ENCODE measurements around the gene CNTF. TPM values are rescaled to one million over a fixed set of nuclear protein-coding genes. Genes with fewer than 3 reads are reported as not detected.

CNTF gene
- total and polyA plus RNA-seq, 2 experiments from 2014 or later, result 0.24 to 1.8 TPM

- no peak for DNase-seq (ENCODE audit: low spot score)
- H2AFZ ChIP-seq, result no peak overlapping the region
- H3K27me3 Mint-ChIP-seq (ENCODE audit: insufficient read depth, low read depth, poor library complexity), result no peaks in the 10 kb centered on the region
- no peak overlapping the region for H3K27ac Mint-ChIP-seq
- peaks cover 11% of the 10 kb centered on the region; the same call in 1 of the 2 replicates for H4K20me1 ChIP-seq (replicated peaks; ENCODE audit: insufficient read depth)
- no peak for ATAC-seq
- no peaks in the 10 kb centered on the region for H3K9me3 Mint-ChIP-seq
- H3K4me2 ChIP-seq, result no peak overlapping the region
- no peaks in the 10 kb centered on the region for H3F3A ChIP-seq (replicated peaks; ENCODE audit: low read depth)
- H3K36me3 ChIP-seq (ENCODE audit: insufficient read depth), result peaks cover 15% of the 10 kb centered on the region; the same call in 1 of the 2 replicates
- peaks cover 10% of the 10 kb centered on the region; the same call in 2 of the 3 replicates for H3K4me1 Mint-ChIP-seq
- TF ChIP-seq CREB1 (CRISPR knock-in tag; IDR thresholded peaks at IDR 0.05; ENCODE audit: low read depth) (no peak), ETS1 (IDR thresholded peaks at IDR 0.05) (no peak), JUNB (IDR thresholded peaks at IDR 0.05; ENCODE audit: unreplicated experiment) (no peak), EZH2 (IDR thresholded peaks at IDR 0.05; ENCODE audit: low read depth, unreplicated experiment) (no peak), NANOG (IDR thresholded peaks at IDR 0.05; ENCODE audit: borderline replicate concordance) (no peak), STAT1 (IDR thresholded peaks at IDR 0.05; ENCODE audit: unreplicated experiment) (no peak), ZNF331 (CRISPR knock-in tag; IDR thresholded peaks at IDR 0.05; ENCODE audit: low read depth) (no peak), EZH2phosphoT487 (IDR thresholded peaks at IDR 0.05; ENCODE audit: unreplicated experiment) (no peak), ZNF114 (CRISPR knock-in tag; IDR thresholded peaks at IDR 0.05) (no peak), POLR2AphosphoS5 (IDR thresholded peaks at IDR 0.05; ENCODE audit: low read depth) (no peak)
- TF ChIP-seq, protein P1, sequence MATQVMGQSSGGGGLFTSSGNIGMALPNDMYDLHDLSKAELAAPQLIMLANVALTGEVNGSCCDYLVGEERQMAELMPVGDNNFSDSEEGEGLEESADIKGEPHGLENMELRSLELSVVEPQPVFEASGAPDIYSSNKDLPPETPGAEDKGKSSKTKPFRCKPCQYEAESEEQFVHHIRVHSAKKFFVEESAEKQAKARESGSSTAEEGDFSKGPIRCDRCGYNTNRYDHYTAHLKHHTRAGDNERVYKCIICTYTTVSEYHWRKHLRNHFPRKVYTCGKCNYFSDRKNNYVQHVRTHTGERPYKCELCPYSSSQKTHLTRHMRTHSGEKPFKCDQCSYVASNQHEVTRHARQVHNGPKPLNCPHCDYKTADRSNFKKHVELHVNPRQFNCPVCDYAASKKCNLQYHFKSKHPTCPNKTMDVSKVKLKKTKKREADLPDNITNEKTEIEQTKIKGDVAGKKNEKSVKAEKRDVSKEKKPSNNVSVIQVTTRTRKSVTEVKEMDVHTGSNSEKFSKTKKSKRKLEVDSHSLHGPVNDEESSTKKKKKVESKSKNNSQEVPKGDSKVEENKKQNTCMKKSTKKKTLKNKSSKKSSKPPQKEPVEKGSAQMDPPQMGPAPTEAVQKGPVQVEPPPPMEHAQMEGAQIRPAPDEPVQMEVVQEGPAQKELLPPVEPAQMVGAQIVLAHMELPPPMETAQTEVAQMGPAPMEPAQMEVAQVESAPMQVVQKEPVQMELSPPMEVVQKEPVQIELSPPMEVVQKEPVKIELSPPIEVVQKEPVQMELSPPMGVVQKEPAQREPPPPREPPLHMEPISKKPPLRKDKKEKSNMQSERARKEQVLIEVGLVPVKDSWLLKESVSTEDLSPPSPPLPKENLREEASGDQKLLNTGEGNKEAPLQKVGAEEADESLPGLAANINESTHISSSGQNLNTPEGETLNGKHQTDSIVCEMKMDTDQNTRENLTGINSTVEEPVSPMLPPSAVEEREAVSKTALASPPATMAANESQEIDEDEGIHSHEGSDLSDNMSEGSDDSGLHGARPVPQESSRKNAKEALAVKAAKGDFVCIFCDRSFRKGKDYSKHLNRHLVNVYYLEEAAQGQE (IDR thresholded peaks at IDR 0.05; ENCODE audit: unreplicated experiment), result no peak
- TF ChIP-seq, protein P2, sequence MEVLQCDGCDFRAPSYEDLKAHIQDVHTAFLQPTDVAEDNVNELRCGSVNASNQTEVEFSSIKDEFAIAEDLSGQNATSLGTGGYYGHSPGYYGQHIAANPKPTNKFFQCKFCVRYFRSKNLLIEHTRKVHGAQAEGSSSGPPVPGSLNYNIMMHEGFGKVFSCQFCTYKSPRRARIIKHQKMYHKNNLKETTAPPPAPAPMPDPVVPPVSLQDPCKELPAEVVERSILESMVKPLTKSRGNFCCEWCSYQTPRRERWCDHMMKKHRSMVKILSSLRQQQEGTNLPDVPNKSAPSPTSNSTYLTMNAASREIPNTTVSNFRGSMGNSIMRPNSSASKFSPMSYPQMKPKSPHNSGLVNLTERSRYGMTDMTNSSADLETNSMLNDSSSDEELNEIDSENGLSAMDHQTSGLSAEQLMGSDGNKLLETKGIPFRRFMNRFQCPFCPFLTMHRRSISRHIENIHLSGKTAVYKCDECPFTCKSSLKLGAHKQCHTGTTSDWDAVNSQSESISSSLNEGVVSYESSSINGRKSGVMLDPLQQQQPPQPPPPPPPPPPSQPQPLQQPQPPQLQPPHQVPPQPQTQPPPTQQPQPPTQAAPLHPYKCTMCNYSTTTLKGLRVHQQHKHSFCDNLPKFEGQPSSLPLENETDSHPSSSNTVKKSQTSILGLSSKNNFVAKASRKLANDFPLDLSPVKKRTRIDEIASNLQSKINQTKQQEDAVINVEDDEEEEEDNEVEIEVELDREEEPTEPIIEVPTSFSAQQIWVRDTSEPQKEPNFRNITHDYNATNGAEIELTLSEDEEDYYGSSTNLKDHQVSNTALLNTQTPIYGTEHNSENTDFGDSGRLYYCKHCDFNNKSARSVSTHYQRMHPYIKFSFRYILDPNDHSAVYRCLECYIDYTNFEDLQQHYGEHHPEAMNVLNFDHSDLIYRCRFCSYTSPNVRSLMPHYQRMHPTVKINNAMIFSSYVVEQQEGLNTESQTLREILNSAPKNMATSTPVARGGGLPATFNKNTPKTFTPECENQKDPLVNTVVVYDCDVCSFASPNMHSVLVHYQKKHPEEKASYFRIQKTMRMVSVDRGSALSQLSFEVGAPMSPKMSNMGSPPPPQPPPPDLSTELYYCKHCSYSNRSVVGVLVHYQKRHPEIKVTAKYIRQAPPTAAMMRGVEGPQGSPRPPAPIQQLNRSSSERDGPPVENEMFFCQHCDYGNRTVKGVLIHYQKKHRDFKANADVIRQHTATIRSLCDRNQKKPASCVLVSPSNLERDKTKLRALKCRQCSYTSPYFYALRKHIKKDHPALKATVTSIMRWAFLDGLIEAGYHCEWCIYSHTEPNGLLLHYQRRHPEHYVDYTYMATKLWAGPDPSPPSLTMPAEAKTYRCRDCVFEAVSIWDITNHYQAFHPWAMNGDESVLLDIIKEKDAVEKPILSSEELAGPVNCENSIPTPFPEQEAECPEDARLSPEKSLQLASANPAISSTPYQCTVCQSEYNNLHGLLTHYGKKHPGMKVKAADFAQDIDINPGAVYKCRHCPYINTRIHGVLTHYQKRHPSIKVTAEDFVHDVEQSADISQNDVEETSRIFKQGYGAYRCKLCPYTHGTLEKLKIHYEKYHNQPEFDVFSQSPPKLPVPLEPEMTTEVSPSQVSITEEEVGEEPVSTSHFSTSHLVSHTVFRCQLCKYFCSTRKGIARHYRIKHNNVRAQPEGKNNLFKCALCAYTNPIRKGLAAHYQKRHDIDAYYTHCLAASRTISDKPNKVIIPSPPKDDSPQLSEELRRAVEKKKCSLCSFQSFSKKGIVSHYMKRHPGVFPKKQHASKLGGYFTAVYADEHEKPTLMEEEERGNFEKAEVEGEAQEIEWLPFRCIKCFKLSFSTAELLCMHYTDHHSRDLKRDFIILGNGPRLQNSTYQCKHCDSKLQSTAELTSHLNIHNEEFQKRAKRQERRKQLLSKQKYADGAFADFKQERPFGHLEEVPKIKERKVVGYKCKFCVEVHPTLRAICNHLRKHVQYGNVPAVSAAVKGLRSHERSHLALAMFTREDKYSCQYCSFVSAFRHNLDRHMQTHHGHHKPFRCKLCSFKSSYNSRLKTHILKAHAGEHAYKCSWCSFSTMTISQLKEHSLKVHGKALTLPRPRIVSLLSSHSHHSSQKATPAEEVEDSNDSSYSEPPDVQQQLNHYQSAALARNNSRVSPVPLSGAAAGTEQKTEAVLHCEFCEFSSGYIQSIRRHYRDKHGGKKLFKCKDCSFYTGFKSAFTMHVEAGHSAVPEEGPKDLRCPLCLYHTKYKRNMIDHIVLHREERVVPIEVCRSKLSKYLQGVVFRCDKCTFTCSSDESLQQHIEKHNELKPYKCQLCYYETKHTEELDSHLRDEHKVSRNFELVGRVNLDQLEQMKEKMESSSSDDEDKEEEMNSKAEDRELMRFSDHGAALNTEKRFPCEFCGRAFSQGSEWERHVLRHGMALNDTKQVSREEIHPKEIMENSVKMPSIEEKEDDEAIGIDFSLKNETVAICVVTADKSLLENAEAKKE (CRISPR knock-in tag; IDR thresholded peaks at IDR 0.05), result no peak
- TF ChIP-seq, protein P3, sequence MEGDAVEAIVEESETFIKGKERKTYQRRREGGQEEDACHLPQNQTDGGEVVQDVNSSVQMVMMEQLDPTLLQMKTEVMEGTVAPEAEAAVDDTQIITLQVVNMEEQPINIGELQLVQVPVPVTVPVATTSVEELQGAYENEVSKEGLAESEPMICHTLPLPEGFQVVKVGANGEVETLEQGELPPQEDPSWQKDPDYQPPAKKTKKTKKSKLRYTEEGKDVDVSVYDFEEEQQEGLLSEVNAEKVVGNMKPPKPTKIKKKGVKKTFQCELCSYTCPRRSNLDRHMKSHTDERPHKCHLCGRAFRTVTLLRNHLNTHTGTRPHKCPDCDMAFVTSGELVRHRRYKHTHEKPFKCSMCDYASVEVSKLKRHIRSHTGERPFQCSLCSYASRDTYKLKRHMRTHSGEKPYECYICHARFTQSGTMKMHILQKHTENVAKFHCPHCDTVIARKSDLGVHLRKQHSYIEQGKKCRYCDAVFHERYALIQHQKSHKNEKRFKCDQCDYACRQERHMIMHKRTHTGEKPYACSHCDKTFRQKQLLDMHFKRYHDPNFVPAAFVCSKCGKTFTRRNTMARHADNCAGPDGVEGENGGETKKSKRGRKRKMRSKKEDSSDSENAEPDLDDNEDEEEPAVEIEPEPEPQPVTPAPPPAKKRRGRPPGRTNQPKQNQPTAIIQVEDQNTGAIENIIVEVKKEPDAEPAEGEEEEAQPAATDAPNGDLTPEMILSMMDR (conservative IDR thresholded peaks at IDR 0.05; ENCODE audit: low read depth in 2 of 2), result no peak
- H3K36me3 Mint-ChIP-seq (ENCODE audit: low read depth), result peaks cover 30% of the 10 kb centered on the region
- H3K27me3 ChIP-seq (ENCODE audit: insufficient read depth), result no peaks in the 10 kb centered on the region
- peaks cover 7% of the 10 kb centered on the region; the same call in 1 of the 2 replicates for H3K4me1 ChIP-seq (ENCODE audit: insufficient read depth)
- H3K9me2 ChIP-seq (ENCODE audit: insufficient read depth), result no peaks in the 10 kb centered on the region
- no peak overlapping the region for H3K27ac ChIP-seq (ENCODE audit: low read depth)
- H3K4me3 Mint-ChIP-seq, result no peak overlapping the region
- no peaks in the 10 kb centered on the region; the same call in 1 of the 2 replicates for H3K79me2 ChIP-seq (replicated peaks; ENCODE audit: insufficient read depth)
- H3K4me3 ChIP-seq, result no peak overlapping the region
Measured at GRCh38 chr11:58625086-58625485, 2.6 kb downstream of the CNTF start.

Data from GM23338 (cell line).